Esophagus squamous epithelium (tissue), 5 donors: ENCODE results near the gene DLL4. TPM values are rescaled to one million over a fixed set of nuclear protein-coding genes. Genes with fewer than 3 reads are reported as not detected.

ENCODE experiments used
- DNase-seq: peaks from one replicate; lab custom pipeline; 2025; lab: John Stamatoyannopoulos, UW
- H3K27ac ChIP-seq, 4 donors: fragments of 200-600 bp; sonication (generic); one replicate each; pipeline ENCODE4 v1.5.1; 2016 to 2019; ENCODE audit warnings: mild to moderate bottlenecking in 1 of 4
- H3K27me3 ChIP-seq, 4 donors: fragments of 200-600 bp; sonication (generic); 1 replicate in 3 of 4; 2 replicates in 1 of 4; pipeline versions ENCODE4 v1.5.1 to v1.6.0; 2017 to 2021; ENCODE audit warnings: antibody characterized with exemption in 1 of 4
- H3K36me3 ChIP-seq, 3 donors: fragments of 200-600 bp; sonication (generic); one replicate each; pipeline ENCODE4 v1.5.1; 2016 to 2019
- H3K4me1 ChIP-seq, 3 donors: fragments of 200-600 bp; sonication (generic); one replicate each; pipeline ENCODE4 v1.5.1; 2017 to 2019
- H3K4me3 ChIP-seq, 4 donors: fragments of 200-600 bp; sonication (generic); 1 replicate in 3 of 4; 2 replicates in 1 of 4; pipeline ENCODE4 v1.5.1; 2016 to 2019; ENCODE audit warnings: mild to moderate bottlenecking in 2 of 4, moderate library complexity in 1 of 4
- H3K9me3 ChIP-seq, 3 donors: fragments of 200-600 bp; sonication (generic); one replicate each; pipeline ENCODE4 v1.5.1; 2016 to 2019
- CTCF ChIP-seq, 6 experiments: fragments of 450-650 bp in 4 of 6; fragments of 200-600 bp in 2 of 6; sonication (generic) in 2 of 6; IDR thresholded peaks; one replicate each; pipeline ENCODE4 v1.5.1; 2016 to 2019; ENCODE audit warnings: antibody characterized with exemption in 6 of 6, mild to moderate bottlenecking in 4 of 6, moderate library complexity in 4 of 6
- POLR2A ChIP-seq, 4 donors: fragments of 450-650 bp; IDR thresholded peaks; one replicate each; pipeline ENCODE4 v1.6.1; 2017; ENCODE audit warnings: antibody characterized with exemption in 4 of 4, mild to moderate bottlenecking in 4 of 4, moderate library complexity in 3 of 4
- WGBS, 2 donors: methylation state at CpG; one replicate each; pipeline ENCODE4 v1.1.5; 2018; 5-methylcytosine and 5-hydroxymethylcytosine counted together
- intact Hi-C: fragments of 100-400 bp; cut with DNase I; formaldehyde crosslinking; loops from one replicate; pipeline ENCODE4 v1.15.0; 2022
- total RNA-seq, 4 donors: library from RNA; depleted of rRNA; stranded (reverse); fragments of >200 nt; gene quantifications; one replicate each; pipeline ENCODE4 v1.1.0, GENCODE V29; 2016
- donor health status: DM: yes; HTN: yes; CAD: no.

The DLL4 gene
- total RNA-seq, result 1 to 10 TPM in 3 of 4 donors, under 1 TPM in 1; 0.68 to 4.6 (median 1.3) TPM

- no peaks in the 10 kb centered on the region for H3K9me3 ChIP-seq
- H3K4me3 ChIP-seq, result peak within 1 kb of the TSS; percentile 30 to 65 (median 54)
- H3K4me1 ChIP-seq, result peaks cover 52 to 77% (median 55%) of the 10 kb centered on the region in 3 donors
- TF ChIP-seq POLR2A (IDR thresholded peaks at IDR 0.05), result peak in 2 of 4 donors; percentile 66 to 73
- no peak for TF ChIP-seq CTCF (IDR thresholded peaks at IDR 0.05)
- WGBS, 2 donors, result 1 to 5% methylated on average over 13 to 19 of the region's 71 CpGs
- no peak for DNase-seq
- intact Hi-C loops, result no loop called here
- peak within 1 kb of the TSS; percentile 3 to 66 (median 49) for H3K27ac ChIP-seq
- H3K27me3 ChIP-seq, result peaks cover 27 to 94% (median 45%) of the 10 kb centered on the region in 4 donors
- no peaks in the 10 kb centered on the region for H3K36me3 ChIP-seq
Observed at GRCh38 chr15:40928821-40929659, at the start of gene DLL4. Gene DLL4, plus strand, starts transcription at chr15:40929340. Its CDS starts 329 bp downstream, at chr15:40929669.

DNA sequence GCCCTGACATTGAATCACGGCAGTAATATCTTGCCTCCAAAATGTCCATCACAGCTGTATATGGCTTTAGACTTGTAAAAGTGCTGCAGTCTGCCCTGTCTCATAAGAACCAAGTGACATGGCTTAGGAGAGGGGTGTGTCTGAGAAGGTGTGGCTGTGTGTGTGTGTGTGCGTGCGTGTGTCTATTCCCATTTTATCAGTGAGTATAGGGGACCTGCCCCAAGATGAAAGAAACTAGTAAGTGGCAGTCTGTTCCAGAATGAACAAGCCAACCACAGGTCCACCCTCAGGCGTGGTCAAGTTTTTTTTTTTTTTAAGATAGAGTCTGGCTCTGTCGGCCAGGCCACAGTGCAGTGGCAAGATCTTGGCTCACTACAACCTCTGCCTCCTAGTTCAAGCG is 49.5 kb upstream of the DLL4 start:
- TF ChIP-seq CTCF (IDR thresholded peaks at IDR 0.05) (no peak), POLR2A (IDR thresholded peaks at IDR 0.05) (no peak)
- 49 to 60% methylated on average over 6 of the region's 6 CpGs for WGBS, 2 donors
- Histone ChIP-seq H3K36me3 (no peaks in the 10 kb centered on the region), H3K4me3 (no peak overlapping the region), H3K9me3 (no peaks in the 10 kb centered on the region), H3K27ac (peak overlapping the region in 3 of 4 donors; percentile 64 to 85 (median 82)), H3K27me3 (no peaks in the 10 kb centered on the region), H3K4me1 (peaks cover 1 to 50% (median 3%) of the 10 kb centered on the region in 3 donors)
- DNase-seq, result no peak
- intact Hi-C loops, result no loop called here

DNA sequence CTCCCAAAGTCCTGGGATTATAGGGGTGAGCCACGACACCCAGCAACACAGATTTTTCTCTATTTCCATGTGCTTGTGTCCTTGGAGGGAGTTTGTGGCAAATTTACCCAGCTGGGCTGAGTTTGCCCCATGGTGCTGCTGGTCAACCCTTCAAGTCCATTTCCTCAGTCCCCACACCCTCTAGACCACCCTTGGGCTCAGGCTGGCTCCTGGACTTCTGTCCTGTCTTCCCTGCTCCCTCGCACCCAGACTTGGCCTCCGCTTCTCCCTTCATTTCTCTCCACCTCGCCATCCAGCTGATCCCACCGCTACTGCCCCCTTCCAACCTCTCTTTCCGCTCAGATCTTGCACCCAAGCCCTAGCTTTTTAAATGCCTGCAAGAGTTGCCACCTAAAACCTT is 47.8 kb upstream of the DLL4 start:
- no peak for DNase-seq
- Histone ChIP-seq H3K4me3 (no peak overlapping the region), H3K9me3 (no peaks in the 10 kb centered on the region), H3K36me3 (no peaks in the 10 kb centered on the region), H3K27me3 (no peaks in the 10 kb centered on the region), H3K27ac (no peak overlapping the region), H3K4me1 (peaks cover 0 to 33% (median 0%) of the 10 kb centered on the region in 3 donors)
- 92 to 95% methylated on average over 6 of the region's 6 CpGs for WGBS, 2 donors
- intact Hi-C loops, result no loop called here
- no peak for TF ChIP-seq CTCF (IDR thresholded peaks at IDR 0.05)
- TF ChIP-seq POLR2A (IDR thresholded peaks at IDR 0.05), result no peak

GRCh38 chr15:40886586-40886985 is 42.6 kb upstream of the DLL4 start:
- no peak overlapping the region for H3K27ac ChIP-seq
- WGBS, 2 donors, result 60 to 82% methylated on average over 1 of the region's 1 CpG

More at GRCh38 chr15:40886586-40886985, 42.6 kb upstream of the DLL4 start:
- no peaks in the 10 kb centered on the region for H3K36me3 ChIP-seq
- no peak for DNase-seq
- H3K27me3 ChIP-seq, result no peaks in the 10 kb centered on the region
- peaks cover 0 to 6% (median 5%) of the 10 kb centered on the region in 3 donors for H3K4me1 ChIP-seq
- no peak overlapping the region for H3K4me3 ChIP-seq
- H3K9me3 ChIP-seq, result no peaks in the 10 kb centered on the region
- TF ChIP-seq POLR2A (IDR thresholded peaks at IDR 0.05) (no peak), CTCF (IDR thresholded peaks at IDR 0.05) (no peak)
- intact Hi-C loops, result no loop called here
